Cardiac fibroblast (primary cell): ENCODE measurements around the gene ZFAND5.
A peak's percentile ranks its signal among the peaks of the same experiment; 100 is the strongest.

Experiments used
- DNase-seq, 2 donors: peaks; one replicate each; pipeline versions ENCODE4 v3.0.0 to v3.0.0-alpha.2; 2010; ENCODE audit warnings: low read depth in 2 of 2
- H3K4me3 ChIP-seq, 2 donors: replicated peaks in 1 of 2; 1 replicate in 1 of 2; 2 replicates in 1 of 2; pipeline ENCODE4 v1.5.1; 2011; ENCODE audit warnings: low read depth in 2 of 2, low read length in 2 of 2, mild to moderate bottlenecking in 2 of 2, moderate library complexity in 1 of 2
- CTCF ChIP-seq: IDR thresholded peaks from one replicate; pipeline ENCODE4 v1.5.1; 2011; ENCODE audit warnings: low read depth, mild to moderate bottlenecking, low read length, inconsistent platforms

ZFAND5 gene

GRCh38 chr9:72400866-72401265 is 35.9 kb upstream of the ZFAND5 start:
- DNase-seq, result no peak
- no peak for TF ChIP-seq CTCF
- no peak overlapping the region for H3K4me3 ChIP-seq

- DNase-seq, result no peak
- H3K4me3 ChIP-seq, result no peak overlapping the region
- no peak for TF ChIP-seq CTCF
These were observed 34.4 kb upstream of the ZFAND5 start for GRCh38 chr9:72399391-72399790.

GRCh38 chr9:72396247-72397091 is 31.5 kb upstream of the ZFAND5 start:
- peak; percentile 80 to 82 for DNase-seq
- no peak overlapping the region for H3K4me3 ChIP-seq
- no peak for TF ChIP-seq CTCF

GRCh38 chr9:72394066-72394465 is 29.1 kb upstream of the ZFAND5 start:
- no peak overlapping the region for H3K4me3 ChIP-seq
- DNase-seq, result no peak
- TF ChIP-seq CTCF, result no peak

- H3K4me3 ChIP-seq, result no peak overlapping the region
- DNase-seq, result no peak
- TF ChIP-seq CTCF, result no peak
These were observed 25.9 kb upstream of the ZFAND5 start for GRCh38 chr9:72390907-72391306.

GRCh38 chr9:72386186-72386585 is 21.2 kb upstream of the ZFAND5 start:
- DNase-seq, result no peak
- H3K4me3 ChIP-seq, result no peak overlapping the region
- TF ChIP-seq CTCF, result no peak
